Breast epithelium (tissue), 4 donors: ENCODE data around the gene KCNH1. TPM values are rescaled to one million over a fixed set of nuclear protein-coding genes. Genes with fewer than 3 reads are reported as not detected.
"Not testable (repeated sequence)": the region's sequence is repeated elsewhere in the genome, so short reads cannot be mapped to it uniquely, and the experiment has no call there.

Source experiments
- DNase-seq, 2 donors: peaks; one replicate each; pipeline ENCODE4 v3.0.0-alpha.2; 2019; ENCODE audit warnings: low spot score in 2 of 2
- H3K27ac ChIP-seq, 2 donors: fragments of 200-600 bp; sonication (generic) in 1 of 2; one replicate each; pipeline ENCODE4 v1.5.1; 2016 to 2019; ENCODE audit warnings: mild to moderate bottlenecking in 1 of 2
- H3K27me3 ChIP-seq, 2 donors: fragments of 200-600 bp; sonication (generic) in 1 of 2; one replicate each; pipeline versions ENCODE4 v1.5.1 to v1.6.0; 2017 to 2019; ENCODE audit warnings: control low read depth in 1 of 2, mild to moderate bottlenecking in 1 of 2
- H3K36me3 ChIP-seq: fragments of 200-600 bp; one replicate; pipeline ENCODE4 v1.5.1; 2019
- H3K4me1 ChIP-seq, 2 donors: fragments of 200-600 bp; sonication (generic); one replicate each; pipeline ENCODE4 v1.5.1; 2016 to 2019; ENCODE audit warnings: control low read depth in 1 of 2
- H3K4me3 ChIP-seq, 3 donors: fragments of 200-600 bp; sonication (generic); 1 replicate in 2 of 3; 2 replicates in 1 of 3; pipeline ENCODE4 v1.5.1; 2016 to 2019; ENCODE audit warnings: mild to moderate bottlenecking in 3 of 3, moderate library complexity in 2 of 3
- H3K9me3 ChIP-seq, 2 donors: fragments of 200-600 bp; sonication (generic) in 1 of 2; one replicate each; pipeline ENCODE4 v1.5.1; 2016 to 2019; ENCODE audit warnings: control low read depth in 1 of 2
- CTCF ChIP-seq, 3 donors: fragments of 450-650 bp; IDR thresholded peaks; one replicate each; pipeline ENCODE4 v1.5.1; 2016 to 2017; ENCODE audit warnings: antibody characterized with exemption in 3 of 3, mild to moderate bottlenecking in 3 of 3, moderate library complexity in 3 of 3
- POLR2A ChIP-seq: fragments of 450-650 bp; IDR thresholded peaks from one replicate; pipeline ENCODE4 v1.6.1; 2016; ENCODE audit warnings: antibody characterized with exemption, mild to moderate bottlenecking, moderate library complexity
- POLR2AphosphoS5 ChIP-seq, 3 donors: sonication (generic); formaldehyde crosslinking; IDR thresholded peaks; one replicate each; pipeline ENCODE4 v1.6.1; 2017; ENCODE audit warnings: antibody characterized with exemption in 3 of 3
- intact Hi-C: fragments of 100-400 bp; cut with DNase I; formaldehyde crosslinking; loops from one replicate; pipeline ENCODE4 v1.15.1; 2023; ENCODE audit warnings: low total_unique reads
- total RNA-seq, 3 donors: library from RNA; depleted of rRNA; stranded (reverse); fragments of >200 nt; gene quantifications; one replicate each; pipeline ENCODE4 v1.1.0, GENCODE V29; 2016

KCNH1 gene
- total RNA-seq, 3 donors from 2014 or later, result 0.32 to 1.3 TPM; not detected in 1

GRCh38 chr1:211066781-211067384 is 67.1 kb downstream of the KCNH1 start:
- no peak for DNase-seq
- no peak for TF ChIP-seq POLR2A
- no peak for TF ChIP-seq POLR2AphosphoS5 (IDR thresholded peaks at IDR 0.05)
- no peak for TF ChIP-seq CTCF (IDR thresholded peaks at IDR 0.05)
- intact Hi-C loops, result no loop called here
- Histone ChIP-seq H3K9me3 (peaks cover 3 to 5% of the 10 kb centered on the region in 2 donors), H3K27me3 (no peaks in the 10 kb centered on the region), H3K4me3 (no peak overlapping the region), H3K36me3 (no peaks in the 10 kb centered on the region), H3K4me1 (no peaks in the 10 kb centered on the region), H3K27ac (no peak overlapping the region)

DNA sequence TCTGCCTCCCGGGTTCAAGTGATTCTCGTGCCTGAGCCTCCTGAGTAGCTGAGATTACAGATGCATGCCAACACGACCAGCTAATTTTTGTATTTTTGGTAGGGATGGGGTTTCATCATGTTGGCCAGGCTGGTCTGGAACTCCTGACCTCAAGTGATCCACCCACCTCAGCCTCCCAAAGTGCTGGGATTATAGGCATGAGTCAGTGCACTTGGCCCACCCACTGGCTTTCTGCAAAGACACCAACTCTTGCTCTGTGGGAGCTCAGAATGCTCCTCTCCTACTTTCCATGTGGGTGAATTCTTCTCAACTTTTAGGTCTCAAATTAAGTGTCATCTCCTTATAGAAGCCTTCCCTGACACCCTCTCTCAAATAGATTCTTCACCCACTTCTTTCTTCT is 92.1 kb downstream of the KCNH1 start:
- H3K4me3 ChIP-seq, H3K36me3 ChIP-seq, DNase-seq, intact Hi-C loops, H3K4me1 ChIP-seq, H3K9me3 ChIP-seq, H3K27ac ChIP-seq, H3K27me3 ChIP-seq: not testable (repeated sequence)

DNA sequence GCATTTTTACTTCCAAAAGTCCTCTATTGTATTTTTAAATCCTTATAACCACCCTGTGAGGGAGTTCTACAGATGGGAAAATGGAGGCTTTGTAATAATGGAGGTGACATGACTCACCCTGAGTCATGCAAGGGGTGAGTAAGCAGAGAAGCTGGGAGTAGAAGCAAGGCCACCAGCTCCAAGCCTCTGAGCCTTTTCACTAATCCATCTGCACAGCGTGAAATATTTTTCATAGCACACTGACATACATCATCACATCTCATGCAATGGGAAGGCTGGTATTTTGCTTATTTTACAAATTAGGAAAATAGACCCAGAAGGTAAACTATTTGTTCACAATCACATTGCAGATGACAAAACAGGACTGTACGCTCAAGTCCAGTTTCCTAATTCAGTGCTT is 96.9 kb downstream of the KCNH1 start:
- TF ChIP-seq POLR2A (no peak), CTCF (IDR thresholded peaks at IDR 0.05) (no peak), POLR2AphosphoS5 (IDR thresholded peaks at IDR 0.05) (no peak)
- no peak for DNase-seq
- no peaks in the 10 kb centered on the region for H3K4me1 ChIP-seq
- no peaks in the 10 kb centered on the region for H3K27me3 ChIP-seq
- H3K36me3 ChIP-seq, result no peaks in the 10 kb centered on the region
- intact Hi-C loops, result no loop called here
- no peak overlapping the region for H3K4me3 ChIP-seq
- no peaks in the 10 kb centered on the region for H3K9me3 ChIP-seq
- no peak overlapping the region for H3K27ac ChIP-seq

DNA sequence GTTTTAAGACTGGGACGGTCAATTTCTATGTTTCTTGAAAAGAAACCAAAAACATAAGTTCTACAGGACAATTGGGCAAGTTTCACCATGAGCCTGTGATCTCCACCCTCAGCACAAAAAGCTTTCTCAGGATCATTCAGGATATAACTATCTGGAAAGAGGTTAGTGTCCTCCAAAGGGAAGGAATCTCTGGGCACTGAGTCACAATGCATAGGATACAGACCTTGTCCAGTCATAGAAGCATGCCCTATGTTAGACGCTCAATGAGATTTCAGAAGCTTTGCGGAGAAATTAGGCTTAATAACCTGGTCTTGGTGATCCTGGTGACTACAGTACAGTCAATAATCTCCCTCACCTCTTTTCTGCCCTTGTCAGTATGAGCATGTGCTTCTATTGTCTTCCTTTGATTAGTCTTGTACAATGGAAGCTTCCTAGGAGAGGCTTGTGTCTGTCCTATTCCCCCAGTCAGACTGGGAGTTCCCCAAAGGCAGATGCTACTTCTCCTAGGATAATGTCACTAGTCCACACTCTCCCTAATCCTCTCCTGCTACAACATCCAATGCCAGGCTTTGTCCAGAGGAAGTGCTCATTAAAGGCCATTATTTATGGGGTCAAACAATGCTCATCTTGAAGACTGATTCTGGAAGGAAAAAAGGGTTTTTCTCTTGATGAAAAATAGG is 97.4 kb downstream of the KCNH1 start:
- Histone ChIP-seq H3K4me3 (no peak overlapping the region), H3K36me3 (no peaks in the 10 kb centered on the region), H3K27ac (no peak overlapping the region), H3K9me3 (no peaks in the 10 kb centered on the region), H3K4me1 (no peaks in the 10 kb centered on the region), H3K27me3 (no peaks in the 10 kb centered on the region)
- no peak for TF ChIP-seq CTCF (IDR thresholded peaks at IDR 0.05)
- no peak for TF ChIP-seq POLR2A
- no peak for TF ChIP-seq POLR2AphosphoS5 (IDR thresholded peaks at IDR 0.05)
- intact Hi-C loops, result no loop called here
- no peak for DNase-seq

DNA sequence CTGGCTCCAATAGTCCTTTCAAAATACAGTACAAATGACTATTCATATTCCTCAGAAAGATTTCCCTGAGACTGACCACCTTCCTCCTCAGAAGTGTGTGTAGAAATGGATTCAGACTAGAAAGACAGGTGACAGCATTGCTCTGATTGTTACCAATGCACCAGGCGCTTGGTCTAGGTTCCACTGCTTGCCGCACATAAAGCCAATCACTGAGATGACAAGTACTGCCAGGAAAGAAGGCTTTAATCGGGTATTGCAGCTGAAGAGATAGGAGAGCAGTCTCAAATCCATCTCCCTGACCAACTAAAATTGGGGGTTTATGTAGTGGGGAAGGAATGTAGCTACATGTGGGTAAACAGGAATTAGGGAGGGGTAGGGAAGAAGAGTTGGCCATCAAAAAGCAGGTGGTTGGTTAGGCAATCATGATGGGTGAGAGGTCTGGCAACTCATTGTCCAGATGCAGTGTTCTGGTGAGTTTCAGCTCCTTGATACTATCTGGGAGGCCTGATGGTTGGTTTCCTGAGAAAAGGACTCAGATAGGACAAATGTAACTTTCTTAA is 98.0 kb downstream of the KCNH1 start:
- no peak for DNase-seq
- Histone ChIP-seq H3K27me3 (no peaks in the 10 kb centered on the region), H3K9me3 (no peaks in the 10 kb centered on the region), H3K36me3 (no peaks in the 10 kb centered on the region), H3K4me3 (no peak overlapping the region), H3K4me1 (no peaks in the 10 kb centered on the region), H3K27ac (no peak overlapping the region)
- intact Hi-C loops, result no loop called here
- TF ChIP-seq POLR2AphosphoS5 (IDR thresholded peaks at IDR 0.05), result no peak
- no peak for TF ChIP-seq CTCF (IDR thresholded peaks at IDR 0.05)
- no peak for TF ChIP-seq POLR2A
